Suppressor macrophage (primary cell): Measurements from ENCODE around the gene PIERCE2.
A peak's percentile ranks its signal among the peaks of the same experiment; 100 is the strongest.
"Not testable (repeated sequence)": the region's sequence is repeated elsewhere in the genome, so short reads cannot be mapped to it uniquely, and the experiment has no call there.

ENCODE experiments used
- DNase-seq, 4 experiments: peaks; one replicate each; pipeline ENCODE4 v3.0.0-alpha.2; 2020 to 2022
- total RNA-seq, 17 experiments: gene quantifications; one replicate each; lab custom pipeline; 2026; ENCODE audit warnings: mixed read lengths in 6 of 17, inconsistent platforms in 3 of 17; lab: John Stamatoyannopoulos, UW

Gene PIERCE2
- total RNA-seq: 0.04 to 1.3 (median 0.42) reads per million in 17 experiments

DNA sequence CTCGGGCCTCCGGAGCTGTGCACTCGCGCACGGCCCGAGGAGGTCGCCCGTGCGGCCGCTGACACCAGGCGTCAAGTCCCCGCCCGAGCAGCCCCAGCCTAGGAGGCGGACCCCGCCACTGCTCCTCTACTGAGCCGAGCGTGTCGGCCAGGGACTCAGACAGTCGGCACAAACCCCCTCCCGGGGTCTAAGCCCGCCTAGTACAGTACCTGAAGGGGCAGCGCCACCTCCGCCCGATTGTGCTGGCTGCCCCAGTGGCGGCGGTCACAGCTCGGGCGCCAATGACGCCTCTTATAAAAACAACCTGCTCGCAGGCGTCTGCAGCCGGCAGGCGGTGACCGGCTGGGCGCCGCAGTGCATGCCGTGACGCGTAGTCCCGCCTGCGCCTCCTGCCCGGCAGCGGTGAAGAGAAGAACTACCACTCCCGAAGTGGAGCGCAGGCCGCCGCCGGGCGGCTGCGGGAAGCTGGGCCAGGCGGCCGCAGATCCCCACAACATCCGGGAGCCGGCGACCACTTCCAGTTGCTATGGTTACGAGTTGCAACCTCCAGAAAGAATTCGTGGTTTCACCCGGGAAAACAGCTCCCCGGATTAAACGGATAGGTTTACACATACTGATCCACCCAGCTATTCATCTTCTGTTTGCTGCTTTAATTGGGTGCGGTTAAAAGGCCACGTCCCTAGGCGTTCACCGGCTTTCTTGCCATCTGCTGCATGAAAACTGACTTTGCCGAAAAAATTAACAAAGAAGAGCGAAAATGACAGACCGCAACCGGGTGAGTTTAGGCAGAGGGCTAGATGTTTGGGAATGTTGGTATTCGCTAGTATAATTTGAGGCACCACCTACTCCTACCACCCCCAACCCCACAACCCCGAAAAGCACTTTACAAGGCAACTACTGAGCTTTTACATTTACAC is at the start of gene PIERCE2, which contains the start of gene CCPG1:
TSS of gene PIERCE2 (plus strand) at position 484 of the 917 bp plus-strand sequence. CDS start at position 758, 274 bp downstream.
TSS of gene CCPG1 (minus strand) at position 348 of the 917 bp plus-strand sequence. CDS start 18,935 bp downstream, outside the sequence.
- DNase-seq: peak; percentile 95 to 98 (median 97)

DNA sequence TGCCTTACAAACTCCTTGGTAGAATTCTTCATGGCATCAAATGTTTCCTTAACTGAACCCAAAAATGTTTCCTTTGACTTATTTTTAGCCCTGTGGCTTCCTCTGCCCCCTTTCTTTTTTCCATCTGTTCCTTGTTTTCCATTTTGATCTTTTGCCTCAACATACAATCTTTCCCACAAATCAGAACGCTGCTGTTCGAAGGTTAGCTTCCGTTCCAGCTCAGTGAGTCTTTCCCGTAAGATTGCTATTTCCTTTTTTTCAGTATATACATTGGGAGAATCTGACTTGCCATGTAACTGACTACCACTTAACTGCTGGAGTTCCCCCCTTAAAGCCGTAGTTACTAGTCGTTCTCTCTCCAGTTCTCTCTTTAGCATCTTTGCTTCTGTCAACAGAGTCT is 48.0 kb upstream of the PIERCE2 start:
- DNase-seq: peak in 2 of 4 experiments; percentile 5 to 11

DNA sequence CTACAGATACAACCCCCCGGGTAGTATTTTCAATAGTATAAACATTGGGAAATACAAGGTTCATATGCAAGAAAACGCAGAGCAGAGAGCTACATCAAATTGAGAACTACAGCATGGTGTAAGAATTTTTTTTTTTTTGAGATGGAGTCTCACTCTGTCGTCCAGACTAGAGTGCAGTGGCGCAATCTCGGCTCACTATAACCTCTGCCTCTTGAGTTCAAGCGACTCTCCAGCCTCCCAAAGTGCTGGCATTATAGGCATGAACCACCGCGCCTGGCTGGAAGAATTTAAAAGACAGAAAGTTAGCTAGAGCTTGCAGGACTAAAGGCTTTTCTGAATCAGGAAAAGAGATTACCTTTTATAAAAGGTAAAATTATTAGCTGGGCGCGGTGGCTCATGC is 47.2 kb upstream of the PIERCE2 start:
- DNase-seq: no peak

- DNase-seq: no peak
Measured at GRCh38 chr15:55362641-55363040, 45.7 kb upstream of the PIERCE2 start.

GRCh38 chr15:55366981-55367380 is 41.3 kb upstream of the PIERCE2 start:
- DNase-seq: peak in 3 of 4 experiments; percentile 3 to 64 (median 50)

DNA sequence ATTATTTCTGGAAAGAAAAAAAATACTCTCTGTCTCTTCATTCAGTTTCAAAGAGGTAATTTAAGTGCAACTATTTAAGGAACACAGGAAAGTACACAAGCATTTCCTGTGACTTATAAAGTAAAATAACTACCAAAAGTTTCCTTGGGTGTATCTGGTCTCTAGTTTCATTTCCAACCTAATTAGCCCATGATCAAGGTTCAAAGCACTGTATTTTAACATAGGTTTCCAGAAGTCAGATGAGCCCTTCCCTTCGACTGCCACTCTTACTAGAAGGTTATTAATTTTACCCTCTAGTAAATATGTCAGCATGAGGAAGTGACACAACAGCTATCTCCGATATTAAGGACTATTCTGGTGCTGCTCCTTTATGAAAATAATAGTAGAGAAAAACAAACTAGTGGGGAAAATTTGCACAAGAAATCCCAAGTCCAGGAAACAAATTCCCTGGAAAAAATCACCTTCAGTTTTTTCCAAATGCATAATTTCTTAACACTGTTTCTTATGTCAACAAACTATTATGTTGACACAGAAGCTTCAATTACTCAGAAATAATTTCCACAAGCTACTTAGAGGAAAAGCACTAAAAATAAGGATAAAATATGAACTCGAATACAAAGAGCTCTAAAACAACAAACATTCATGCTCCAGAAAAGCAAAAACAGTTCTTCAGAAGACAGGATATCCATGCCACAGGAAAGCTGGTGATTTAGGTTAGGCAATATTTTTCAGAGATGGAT is 35.4 kb upstream of the PIERCE2 start:
- peak in 1 of 4 experiments; percentile 3 for DNase-seq

DNA sequence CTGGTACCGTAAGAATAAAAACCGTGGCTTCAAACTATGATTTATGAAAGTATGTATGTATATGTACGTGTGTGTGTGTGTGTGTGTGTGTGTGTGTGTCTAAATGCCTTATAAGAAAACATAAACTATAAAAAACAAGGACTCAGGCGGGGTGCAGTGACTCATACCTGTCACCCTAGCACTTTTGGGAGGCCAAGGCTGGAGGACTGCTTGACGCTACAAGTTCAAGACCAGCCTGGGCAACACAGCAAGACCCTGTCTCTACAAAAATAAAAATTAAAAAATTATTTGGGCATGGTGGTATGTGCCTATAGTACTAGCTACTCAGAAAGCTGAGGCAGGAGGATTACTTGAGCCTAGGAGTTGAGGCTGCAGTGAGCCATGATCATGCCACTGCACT is 29.2 kb upstream of the PIERCE2 start:
- no peak for DNase-seq

GRCh38 chr15:55381595-55381994 is 26.7 kb upstream of the PIERCE2 start:
- no peak for DNase-seq

GRCh38 chr15:55383687-55384086 is 24.6 kb upstream of the PIERCE2 start:
- no peak for DNase-seq

GRCh38 chr15:55387027-55387426 is 21.3 kb upstream of the PIERCE2 start:
- no peak for DNase-seq

GRCh38 chr15:55389264-55389607 is 19.1 kb upstream of the PIERCE2 start:
- DNase-seq: no peak

DNA sequence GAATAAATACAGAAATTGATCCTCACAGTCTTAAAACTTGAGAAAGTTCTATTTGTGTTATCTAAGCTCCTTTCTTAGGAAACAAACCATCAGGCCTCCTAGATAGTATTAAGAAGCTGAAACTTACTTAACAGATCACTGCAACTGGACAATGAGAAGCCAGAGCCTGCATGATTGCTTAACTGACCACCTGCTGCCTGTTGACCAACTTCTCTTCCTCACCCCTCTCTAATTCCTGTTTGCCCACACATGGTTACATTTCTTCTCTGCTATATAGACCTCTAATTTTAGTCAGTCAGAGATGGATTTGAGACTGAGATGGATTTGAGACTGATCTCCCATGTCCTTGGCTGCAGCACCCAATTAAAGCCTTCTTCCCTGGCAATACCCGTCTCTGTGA is 13.6 kb upstream of the PIERCE2 start:
- peak; percentile 44 to 75 (median 60) for DNase-seq

GRCh38 chr15:55398243-55398642 is 10.1 kb upstream of the PIERCE2 start:
- no peak for DNase-seq

DNA sequence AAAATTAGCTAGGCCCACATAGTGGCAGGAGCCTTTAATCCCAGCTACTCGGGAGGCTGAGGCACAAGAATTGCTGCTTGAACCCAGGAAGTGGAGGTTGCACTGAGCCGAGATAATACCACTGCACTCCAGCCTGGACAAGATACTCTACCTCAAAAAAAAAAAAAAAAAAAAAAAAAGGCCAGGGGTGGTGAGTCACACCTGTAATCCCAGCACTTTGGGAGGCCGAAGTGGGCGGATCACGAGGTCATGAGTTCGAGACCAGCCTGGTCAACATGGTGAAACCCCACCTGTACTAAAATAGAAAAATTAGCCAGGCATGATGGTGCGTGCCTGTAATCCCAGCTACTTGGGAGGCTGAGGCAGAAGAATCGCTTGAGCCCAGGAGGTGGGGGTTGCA is 8.2 kb upstream of the PIERCE2 start:
- not testable (repeated sequence) for DNase-seq

DNA sequence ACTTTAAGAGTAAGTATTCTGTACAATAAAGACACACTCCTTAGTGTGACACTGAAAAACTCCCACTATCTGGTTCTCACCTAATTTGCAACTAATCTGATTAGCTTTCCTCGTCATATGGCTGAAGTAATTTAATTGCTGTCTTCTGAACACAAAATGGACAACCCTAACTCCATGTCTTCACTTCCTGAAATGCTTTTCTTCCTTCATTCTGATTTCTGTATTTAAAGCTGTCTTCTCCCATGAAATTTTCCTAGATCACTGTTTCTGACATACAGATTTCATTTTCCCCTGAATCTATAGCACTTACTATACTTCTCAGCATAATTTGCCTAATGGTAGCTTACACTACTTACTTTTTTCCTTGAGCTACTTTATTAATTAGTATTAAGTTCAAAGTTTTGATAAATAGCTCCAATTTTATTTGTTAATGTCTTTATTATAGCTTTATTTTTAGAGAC is 6.5 kb upstream of the PIERCE2 start:
- peak in 1 of 4 experiments; percentile 11 for DNase-seq

DNA sequence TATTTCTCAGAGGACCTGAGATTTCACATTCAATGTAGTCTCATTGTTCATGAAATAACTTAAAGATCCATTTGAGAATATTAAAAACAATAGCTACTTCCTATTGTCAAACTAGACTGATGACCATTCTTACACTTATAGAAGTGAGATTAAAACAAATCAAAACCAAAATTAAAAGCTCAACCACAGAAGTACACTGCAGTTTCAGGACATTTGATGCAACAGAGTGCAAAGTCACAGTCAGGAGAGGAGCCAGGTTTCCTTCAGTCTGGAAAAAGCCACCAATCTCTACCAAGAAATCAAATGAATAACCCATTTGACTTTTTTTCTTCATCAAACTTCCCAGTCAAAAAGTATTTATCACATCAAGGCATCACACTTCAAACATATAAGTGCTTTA is 5.6 kb upstream of the PIERCE2 start:
- peak in 2 of 4 experiments; percentile 10 to 17 for DNase-seq

DNA sequence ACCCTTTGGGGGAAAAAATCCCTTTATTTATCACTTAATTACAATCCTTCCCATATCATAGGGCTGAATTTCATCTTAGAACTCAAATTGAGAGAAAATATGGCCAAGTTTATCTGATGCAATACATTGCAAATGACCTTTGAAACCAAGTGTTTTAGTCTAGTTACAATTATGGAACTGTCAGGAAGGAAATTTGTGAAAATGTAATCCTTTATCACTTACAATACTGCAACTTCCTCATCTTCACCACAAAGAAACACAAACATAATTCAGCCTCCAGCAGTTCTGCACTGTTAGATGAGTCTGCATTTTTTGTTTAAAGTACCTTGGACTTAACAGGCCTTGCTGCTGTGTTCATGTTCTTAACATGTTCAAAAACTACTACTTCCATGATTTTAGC is 4.8 kb upstream of the PIERCE2 start:
- peak; percentile 39 to 86 (median 66) for DNase-seq

GRCh38 chr15:55407498-55408011 is 740 bp upstream of the PIERCE2 start:
- peak in 2 of 4 experiments; percentile 34 to 65 for DNase-seq

DNA sequence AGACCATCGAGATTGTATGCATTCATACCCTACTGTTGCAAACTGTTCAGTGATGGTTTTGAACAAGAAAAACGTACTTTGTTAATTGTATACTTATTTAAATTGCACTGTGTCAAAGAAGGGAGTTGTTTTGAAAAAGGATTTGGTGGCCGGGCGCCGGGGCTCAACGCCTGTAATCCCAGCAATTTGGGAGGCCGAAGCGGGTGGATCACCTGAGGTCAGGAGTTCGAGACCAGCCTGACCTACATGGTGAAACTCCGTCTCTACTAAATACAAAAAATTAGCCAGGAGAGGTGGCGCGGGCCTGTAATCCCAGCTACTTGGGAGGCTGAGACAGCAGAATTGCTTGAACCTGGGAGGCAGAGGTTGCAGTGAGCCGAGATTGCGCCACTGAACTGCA is 681 bp downstream of the PIERCE2 start:
- DNase-seq: not testable (repeated sequence)

GRCh38 chr15:55417678-55418077 is 9.4 kb downstream of the PIERCE2 start:
- DNase-seq: not testable (repeated sequence)

DNA sequence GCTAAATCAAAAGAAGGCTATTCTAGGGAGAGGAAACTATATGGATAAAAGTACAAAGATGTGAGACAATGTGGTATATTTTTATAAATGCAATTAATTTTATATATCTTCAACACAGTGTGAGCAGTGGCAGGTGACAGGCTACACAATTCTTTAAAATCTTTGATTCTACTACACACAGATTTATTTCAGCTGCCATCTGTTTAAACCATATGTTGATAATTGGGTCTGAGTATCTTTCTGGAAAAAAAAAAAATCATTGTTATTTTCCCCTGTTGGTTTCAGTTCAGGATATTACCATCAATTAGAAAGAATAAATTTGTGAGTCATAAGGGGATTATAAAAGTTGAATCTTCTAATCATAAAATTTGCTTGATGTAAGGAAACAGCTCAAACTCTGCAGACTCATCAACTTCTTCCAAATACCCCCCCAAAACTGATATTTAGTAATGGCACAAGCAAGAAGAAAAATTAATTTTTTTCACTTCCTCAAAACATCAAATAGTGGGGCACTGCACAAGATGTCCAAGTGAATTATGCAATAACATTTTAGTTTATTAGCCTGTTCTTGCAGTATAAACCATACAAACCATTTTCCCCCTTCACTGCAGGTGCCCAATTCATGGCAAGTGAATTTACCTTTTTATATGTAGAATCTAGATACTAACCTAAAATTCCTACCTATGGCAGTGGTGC is 12.0 kb downstream of the PIERCE2 start:
- peak in 2 of 4 experiments; percentile 27 to 53 for DNase-seq

DNA sequence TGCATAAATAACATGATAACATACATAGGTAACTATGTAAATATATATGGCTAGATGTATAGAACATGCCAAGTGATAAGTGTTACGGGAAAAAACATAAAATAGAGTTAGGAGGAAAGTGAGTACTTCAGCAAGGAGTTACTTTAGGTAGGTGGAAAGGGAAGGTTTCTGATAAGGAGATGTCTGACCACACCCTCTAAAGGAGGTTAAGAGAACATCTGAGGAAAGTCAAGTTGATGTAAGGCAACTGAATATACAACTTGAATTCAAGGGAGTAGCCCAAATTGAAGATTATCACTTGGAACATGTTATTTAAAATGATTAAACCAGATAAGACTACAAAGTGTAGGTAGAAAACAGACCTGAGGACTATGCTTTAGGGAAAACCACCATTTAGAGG is 13.8 kb downstream of the PIERCE2 start:
- no peak for DNase-seq
